Neural progenitor cell (in vitro differentiated cells): ENCODE results near the gene MMS22L.
"Not testable (repeated sequence)": the region's sequence is repeated elsewhere in the genome, so short reads cannot be mapped to it uniquely, and the experiment has no call there.

Experiments
- EZH2 ChIP-seq: fragments of 200-600 bp; sonication (generic); IDR thresholded peaks from 2 replicates; pipeline ENCODE4 v1.6.1; 2017; ENCODE audit warnings: antibody characterized with exemption, mild to moderate bottlenecking, moderate library complexity
- EZH2phosphoT487 ChIP-seq: fragments of 200-600 bp; sonication (generic); IDR thresholded peaks from 2 replicates; pipeline ENCODE4 v1.6.1; 2017; ENCODE audit warnings: antibody characterized with exemption
- TF ChIP-seq, protein P1 (sequence below): fragments of 200-600 bp; sonication (generic); IDR thresholded peaks from 2 replicates; pipeline ENCODE4 v1.5.1; 2017; ENCODE audit warnings: antibody characterized with exemption, mild to moderate bottlenecking

DNA sequence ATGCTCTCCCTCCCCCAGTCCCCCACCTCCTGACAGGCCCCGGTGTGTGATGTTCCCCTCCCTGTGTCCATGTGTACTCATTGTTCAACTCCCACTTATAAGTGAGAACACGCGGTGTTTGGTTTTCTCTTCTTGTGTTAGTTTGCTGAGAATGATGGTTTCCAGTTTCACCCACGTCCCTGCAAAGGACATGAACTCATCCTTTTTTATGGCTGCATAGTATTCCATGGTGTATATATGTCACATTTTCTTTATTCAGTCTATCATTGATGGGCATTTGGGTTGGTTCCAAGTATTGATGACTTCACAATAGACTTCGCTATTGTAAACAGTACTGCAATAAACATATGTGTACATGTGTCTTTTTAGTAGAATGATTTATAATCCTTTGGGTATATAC is 127.6 kb downstream of the MMS22L start:
- TF ChIP-seq, protein P1, sequence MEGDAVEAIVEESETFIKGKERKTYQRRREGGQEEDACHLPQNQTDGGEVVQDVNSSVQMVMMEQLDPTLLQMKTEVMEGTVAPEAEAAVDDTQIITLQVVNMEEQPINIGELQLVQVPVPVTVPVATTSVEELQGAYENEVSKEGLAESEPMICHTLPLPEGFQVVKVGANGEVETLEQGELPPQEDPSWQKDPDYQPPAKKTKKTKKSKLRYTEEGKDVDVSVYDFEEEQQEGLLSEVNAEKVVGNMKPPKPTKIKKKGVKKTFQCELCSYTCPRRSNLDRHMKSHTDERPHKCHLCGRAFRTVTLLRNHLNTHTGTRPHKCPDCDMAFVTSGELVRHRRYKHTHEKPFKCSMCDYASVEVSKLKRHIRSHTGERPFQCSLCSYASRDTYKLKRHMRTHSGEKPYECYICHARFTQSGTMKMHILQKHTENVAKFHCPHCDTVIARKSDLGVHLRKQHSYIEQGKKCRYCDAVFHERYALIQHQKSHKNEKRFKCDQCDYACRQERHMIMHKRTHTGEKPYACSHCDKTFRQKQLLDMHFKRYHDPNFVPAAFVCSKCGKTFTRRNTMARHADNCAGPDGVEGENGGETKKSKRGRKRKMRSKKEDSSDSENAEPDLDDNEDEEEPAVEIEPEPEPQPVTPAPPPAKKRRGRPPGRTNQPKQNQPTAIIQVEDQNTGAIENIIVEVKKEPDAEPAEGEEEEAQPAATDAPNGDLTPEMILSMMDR = not testable (repeated sequence)
- not testable (repeated sequence) for TF ChIP-seq EZH2, EZH2phosphoT487
